Smooth muscle cell (in vitro differentiated cells): Measurements from ENCODE around the gene ADM. TPM values are rescaled to one million over a fixed set of nuclear protein-coding genes. Genes with fewer than 3 reads are reported as not detected.

ENCODE experiments used
- DNase-seq: peaks from one replicate; lab custom pipeline; 2025; ENCODE audit not compliant: unreplicated experiment; lab: John Stamatoyannopoulos, UW
- H2AFZ ChIP-seq: fragments of 200-600 bp; sonication (generic); 2 replicates; pipeline ENCODE4 v1.6.0; 2016; ENCODE audit warnings: antibody characterized with exemption, low read depth, mild to moderate bottlenecking
- H3F3A ChIP-seq: fragments of 200-600 bp; sonication (generic); 2 replicates; pipeline ENCODE4 v1.6.0; 2017; ENCODE audit warnings: antibody characterized with exemption, low read depth
- H3K27ac ChIP-seq: fragments of 200-600 bp; sonication (generic); 2 replicates; pipeline ENCODE4 v1.5.1; 2016; ENCODE audit warnings: low read depth, mild to moderate bottlenecking
- H3K27me3 ChIP-seq: fragments of 200-600 bp; sonication (generic); 2 replicates; pipeline ENCODE4 v1.6.1; 2016; ENCODE audit warnings: low read depth, mild to moderate bottlenecking
- H3K36me3 ChIP-seq: fragments of 200-600 bp; sonication (generic); 2 replicates; pipeline ENCODE4 v1.5.1; 2016; ENCODE audit warnings: low read depth
- H3K4me1 ChIP-seq: fragments of 200-600 bp; sonication (generic); 2 replicates; pipeline ENCODE4 v1.5.1; 2016; ENCODE audit warnings: low read depth
- H3K4me2 ChIP-seq: fragments of 200-600 bp; sonication (generic); 2 replicates; pipeline ENCODE4 v1.6.0; 2016; ENCODE audit warnings: mild to moderate bottlenecking
- H3K4me3 ChIP-seq: fragments of 200-600 bp; sonication (generic); 2 replicates; pipeline ENCODE4 v1.5.1; 2016; ENCODE audit warnings: mild to moderate bottlenecking
- H3K79me2 ChIP-seq: fragments of 200-600 bp; sonication (generic); 2 replicates; pipeline ENCODE4 v1.6.0; 2016; ENCODE audit warnings: low read depth, mild to moderate bottlenecking
- H3K9ac ChIP-seq: fragments of 200-600 bp; sonication (generic); 2 replicates; pipeline ENCODE4 v1.6.0; 2016; ENCODE audit warnings: low read depth
- H3K9me3 ChIP-seq: fragments of 200-600 bp; sonication (generic); replicated peaks from 2 replicates; pipeline ENCODE4 v1.5.1; 2016; ENCODE audit warnings: low read depth
- H4K20me1 ChIP-seq: fragments of 200-600 bp; sonication (generic); 2 replicates; pipeline ENCODE4 v1.6.0; 2016; ENCODE audit warnings: low read depth
- WGBS: methylation state at CpG from one replicate; pipeline ENCODE4 v1.1.7; 2016; ENCODE audit warnings: low lambda C conversion rate; 5-methylcytosine and 5-hydroxymethylcytosine counted together
- polyA plus RNA-seq: library from polyadenylated mRNA; unstranded; fragments of >200 nt; fragmentation: Nextera tagmentation; extraction: Ambion mirVana; gene quantifications from 2 replicates; pipeline ENCODE4 v1.2.1, GENCODE V29; 2016
- total RNA-seq: library from RNA; depleted of rRNA; stranded (reverse); fragments of >200 nt; gene quantifications from 2 replicates; pipeline ENCODE4 v1.2.3, GENCODE V29; 2014
- TF ChIP-seq, protein P1 (sequence below): fragments of 200-600 bp; sonication (generic); IDR thresholded peaks from 2 replicates; pipeline ENCODE4 v1.5.1; 2017; ENCODE audit warnings: borderline replicate concordance, mild to moderate bottlenecking, antibody characterized with exemption; ENCODE audit not compliant: insufficient read depth, poor library complexity, severe bottlenecking

Gene ADM
- total and polyA plus RNA-seq, 2 experiments from 2014 or later = 47.6 to 53.0 TPM

DNA sequence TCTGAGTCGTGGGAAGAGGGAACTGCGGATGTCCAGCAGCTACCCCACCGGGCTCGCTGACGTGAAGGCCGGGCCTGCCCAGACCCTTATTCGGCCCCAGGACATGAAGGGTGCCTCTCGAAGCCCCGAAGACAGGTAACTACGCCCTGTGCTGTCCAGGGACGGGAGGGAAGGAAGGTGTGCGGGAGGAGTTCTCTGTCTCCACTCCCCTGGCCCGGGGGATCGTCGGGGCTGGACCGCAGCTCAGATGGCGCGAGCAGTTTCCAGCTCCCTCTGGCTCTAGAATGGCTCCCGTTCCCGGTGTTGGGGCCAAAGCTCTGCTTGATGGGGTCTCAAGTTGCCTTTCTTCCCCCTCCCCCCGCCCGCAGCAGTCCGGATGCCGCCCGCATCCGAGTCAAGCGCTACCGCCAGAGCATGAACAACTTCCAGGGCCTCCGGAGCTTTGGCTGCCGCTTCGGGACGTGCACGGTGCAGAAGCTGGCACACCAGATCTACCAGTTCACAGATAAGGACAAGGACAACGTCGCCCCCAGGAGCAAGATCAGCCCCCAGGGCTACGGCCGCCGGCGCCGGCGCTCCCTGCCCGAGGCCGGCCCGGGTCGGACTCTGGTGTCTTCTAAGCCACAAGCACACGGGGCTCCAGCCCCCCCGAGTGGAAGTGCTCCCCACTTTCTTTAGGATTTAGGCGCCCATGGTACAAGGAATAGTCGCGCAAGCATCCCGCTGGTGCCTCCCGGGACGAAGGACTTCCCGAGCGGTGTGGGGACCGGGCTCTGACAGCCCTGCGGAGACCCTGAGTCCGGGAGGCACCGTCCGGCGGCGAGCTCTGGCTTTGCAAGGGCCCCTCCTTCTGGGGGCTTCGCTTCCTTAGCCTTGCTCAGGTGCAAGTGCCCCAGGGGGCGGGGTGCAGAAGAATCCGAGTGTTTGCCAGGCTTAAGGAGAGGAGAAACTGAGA is 1.4 kb downstream of the ADM start:
- H2AFZ ChIP-seq = no peak overlapping the region
- no peaks in the 10 kb centered on the region for H3K36me3 ChIP-seq
- H3K27me3 ChIP-seq = no peaks in the 10 kb centered on the region
- TF ChIP-seq, protein P1, sequence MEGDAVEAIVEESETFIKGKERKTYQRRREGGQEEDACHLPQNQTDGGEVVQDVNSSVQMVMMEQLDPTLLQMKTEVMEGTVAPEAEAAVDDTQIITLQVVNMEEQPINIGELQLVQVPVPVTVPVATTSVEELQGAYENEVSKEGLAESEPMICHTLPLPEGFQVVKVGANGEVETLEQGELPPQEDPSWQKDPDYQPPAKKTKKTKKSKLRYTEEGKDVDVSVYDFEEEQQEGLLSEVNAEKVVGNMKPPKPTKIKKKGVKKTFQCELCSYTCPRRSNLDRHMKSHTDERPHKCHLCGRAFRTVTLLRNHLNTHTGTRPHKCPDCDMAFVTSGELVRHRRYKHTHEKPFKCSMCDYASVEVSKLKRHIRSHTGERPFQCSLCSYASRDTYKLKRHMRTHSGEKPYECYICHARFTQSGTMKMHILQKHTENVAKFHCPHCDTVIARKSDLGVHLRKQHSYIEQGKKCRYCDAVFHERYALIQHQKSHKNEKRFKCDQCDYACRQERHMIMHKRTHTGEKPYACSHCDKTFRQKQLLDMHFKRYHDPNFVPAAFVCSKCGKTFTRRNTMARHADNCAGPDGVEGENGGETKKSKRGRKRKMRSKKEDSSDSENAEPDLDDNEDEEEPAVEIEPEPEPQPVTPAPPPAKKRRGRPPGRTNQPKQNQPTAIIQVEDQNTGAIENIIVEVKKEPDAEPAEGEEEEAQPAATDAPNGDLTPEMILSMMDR = no peak
- WGBS = 1% methylated on average over 65 of the region's 65 CpGs
- DNase-seq = no peak
- peak overlapping the region; percentile 65 for H3K4me3 ChIP-seq
- no peaks in the 10 kb centered on the region for H3K9me3 ChIP-seq
- peaks cover 22% of the 10 kb centered on the region for H4K20me1 ChIP-seq
- H3F3A ChIP-seq = peaks cover 16% of the 10 kb centered on the region
- peaks cover 5% of the 10 kb centered on the region for H3K79me2 ChIP-seq
- H3K9ac ChIP-seq = peak overlapping the region; percentile 60
- peak overlapping the region; percentile 90 for H3K4me2 ChIP-seq
- peaks cover 39% of the 10 kb centered on the region for H3K4me1 ChIP-seq
- H3K27ac ChIP-seq = peak overlapping the region; percentile 79

DNA sequence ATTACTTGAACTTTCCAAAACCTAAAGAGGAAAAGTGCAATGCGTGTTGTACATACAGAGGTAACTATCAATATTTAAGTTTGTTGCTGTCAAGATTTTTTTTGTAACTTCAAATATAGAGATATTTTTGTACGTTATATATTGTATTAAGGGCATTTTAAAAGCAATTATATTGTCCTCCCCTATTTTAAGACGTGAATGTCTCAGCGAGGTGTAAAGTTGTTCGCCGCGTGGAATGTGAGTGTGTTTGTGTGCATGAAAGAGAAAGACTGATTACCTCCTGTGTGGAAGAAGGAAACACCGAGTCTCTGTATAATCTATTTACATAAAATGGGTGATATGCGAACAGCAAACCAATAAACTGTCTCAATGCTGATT is 2.1 kb downstream of the ADM start:
- TF ChIP-seq, protein P1 = no peak
- Histone ChIP-seq H4K20me1 (peaks cover 22% of the 10 kb centered on the region), H3K9me3 (no peaks in the 10 kb centered on the region), H3K4me1 (peaks cover 32% of the 10 kb centered on the region), H3K79me2 (peaks cover 5% of the 10 kb centered on the region), H3K4me2 (peak overlapping the region; percentile 90), H3K4me3 (peak overlapping the region; percentile 65), H3F3A (peaks cover 10% of the 10 kb centered on the region), H3K27me3 (no peaks in the 10 kb centered on the region), H2AFZ (no peak overlapping the region), H3K9ac (peak overlapping the region; percentile 77), H3K36me3 (no peaks in the 10 kb centered on the region), H3K27ac (peak overlapping the region; percentile 79)
- 5% methylated on average over 9 of the region's 9 CpGs for WGBS
- no peak for DNase-seq

DNA sequence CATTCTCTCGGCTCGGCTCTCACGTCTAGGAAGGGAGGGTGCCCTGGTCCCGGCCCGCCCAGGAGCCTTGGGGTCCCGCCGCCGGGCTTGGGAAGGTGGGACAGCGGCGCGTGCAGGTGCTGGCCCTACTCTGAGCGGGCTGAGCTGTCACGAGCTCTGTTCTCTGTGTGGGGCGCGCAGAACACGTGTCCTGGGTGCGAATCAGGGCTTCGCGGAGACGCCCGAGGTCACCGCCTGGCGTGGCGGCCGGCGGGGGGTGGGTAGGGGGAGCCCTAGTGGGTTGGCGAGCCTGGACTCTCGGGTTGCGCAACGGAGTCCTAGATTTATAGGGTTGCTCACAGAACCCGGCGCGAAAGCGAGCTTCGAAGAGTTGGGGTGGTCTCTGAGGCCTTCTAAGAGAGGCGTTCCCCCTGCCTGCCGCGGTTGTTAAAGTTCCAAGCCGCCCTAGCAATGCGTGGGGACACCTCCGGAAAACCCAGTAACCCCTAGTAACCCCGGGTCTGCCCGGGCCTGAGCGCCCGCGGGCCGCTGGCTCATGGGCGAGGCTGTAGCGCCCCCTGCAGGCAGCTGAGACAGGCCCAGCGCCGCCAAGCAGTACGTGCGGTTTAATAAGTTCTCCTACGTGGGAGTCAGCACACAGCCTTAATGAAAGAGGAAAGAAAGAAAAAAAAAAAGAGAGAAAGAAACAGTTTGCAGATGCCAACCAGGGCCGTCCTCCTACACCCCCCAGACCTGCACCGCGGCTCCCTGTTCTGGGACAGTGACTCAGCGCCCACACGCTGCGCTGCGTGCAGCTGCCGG is 2.7 kb downstream of the ADM start:
- Histone ChIP-seq H3K9ac (peak overlapping the region; percentile 77), H3K4me3 (peak overlapping the region; percentile 65), H3K79me2 (peaks cover 5% of the 10 kb centered on the region), H3F3A (peaks cover 6% of the 10 kb centered on the region), H3K36me3 (no peaks in the 10 kb centered on the region), H3K4me1 (peaks cover 29% of the 10 kb centered on the region), H3K27me3 (no peaks in the 10 kb centered on the region), H3K4me2 (peak overlapping the region; percentile 90), H4K20me1 (peaks cover 22% of the 10 kb centered on the region), H3K27ac (peak overlapping the region; percentile 79), H2AFZ (peak overlapping the region; percentile 56), H3K9me3 (no peaks in the 10 kb centered on the region)
- WGBS = 2% methylated on average over 56 of the region's 62 CpGs
- peak; percentile 70 for DNase-seq
- TF ChIP-seq, protein P1 = peak; percentile 100
